ENCODE data around the gene TCERG1L. TPM values are rescaled to one million over a fixed set of nuclear protein-coding genes. Genes with fewer than 3 reads are reported as not detected.

The TCERG1L gene
- total RNA-seq, 1 donor from 2014 or later: not detected

GRCh38 chr10:131271195-131271880 lies 40.2 kb downstream of the TCERG1L start:
- Histone ChIP-seq H3K36me3 (no peaks in the 10 kb centered on the region), H3K9me3 (no peaks in the 10 kb centered on the region), H3K27ac (no peak overlapping the region), H3K4me3 (no peak overlapping the region), H3K27me3 (no peaks in the 10 kb centered on the region), H3K4me1 (no peaks in the 10 kb centered on the region)
- intact Hi-C loops (cut with DNase I): no loop called here
- peak; percentile 47 to 81 for DNase-seq (ENCODE audit: extremely low spot score in 2 of 2)
- TF ChIP-seq POLR2AphosphoS5 (IDR thresholded peaks at IDR 0.05; ENCODE audit: insufficient read depth in 1 of 2, low read depth in 1 of 2): no peak
- no peak for TF ChIP-seq POLR2A (IDR thresholded peaks at IDR 0.05)
- TF ChIP-seq, protein P1, sequence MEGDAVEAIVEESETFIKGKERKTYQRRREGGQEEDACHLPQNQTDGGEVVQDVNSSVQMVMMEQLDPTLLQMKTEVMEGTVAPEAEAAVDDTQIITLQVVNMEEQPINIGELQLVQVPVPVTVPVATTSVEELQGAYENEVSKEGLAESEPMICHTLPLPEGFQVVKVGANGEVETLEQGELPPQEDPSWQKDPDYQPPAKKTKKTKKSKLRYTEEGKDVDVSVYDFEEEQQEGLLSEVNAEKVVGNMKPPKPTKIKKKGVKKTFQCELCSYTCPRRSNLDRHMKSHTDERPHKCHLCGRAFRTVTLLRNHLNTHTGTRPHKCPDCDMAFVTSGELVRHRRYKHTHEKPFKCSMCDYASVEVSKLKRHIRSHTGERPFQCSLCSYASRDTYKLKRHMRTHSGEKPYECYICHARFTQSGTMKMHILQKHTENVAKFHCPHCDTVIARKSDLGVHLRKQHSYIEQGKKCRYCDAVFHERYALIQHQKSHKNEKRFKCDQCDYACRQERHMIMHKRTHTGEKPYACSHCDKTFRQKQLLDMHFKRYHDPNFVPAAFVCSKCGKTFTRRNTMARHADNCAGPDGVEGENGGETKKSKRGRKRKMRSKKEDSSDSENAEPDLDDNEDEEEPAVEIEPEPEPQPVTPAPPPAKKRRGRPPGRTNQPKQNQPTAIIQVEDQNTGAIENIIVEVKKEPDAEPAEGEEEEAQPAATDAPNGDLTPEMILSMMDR (IDR thresholded peaks at IDR 0.05): no peak

- no peaks in the 10 kb centered on the region for H3K4me1 ChIP-seq
- TF ChIP-seq, protein P1 (IDR thresholded peaks at IDR 0.05): no peak
- TF ChIP-seq POLR2AphosphoS5 (IDR thresholded peaks at IDR 0.05; ENCODE audit: insufficient read depth in 1 of 2, low read depth in 1 of 2) (no peak), POLR2A (IDR thresholded peaks at IDR 0.05) (no peak)
- intact Hi-C loops (cut with DNase I): no loop called here
- no peak overlapping the region for H3K27ac ChIP-seq
- no peaks in the 10 kb centered on the region for H3K9me3 ChIP-seq
- DNase-seq (ENCODE audit: extremely low spot score in 2 of 2): peak; percentile 40 to 95
- H3K36me3 ChIP-seq: no peaks in the 10 kb centered on the region
- no peak overlapping the region for H3K4me3 ChIP-seq
- H3K27me3 ChIP-seq: no peaks in the 10 kb centered on the region
Observed at GRCh38 chr10:131270461-131271190, 40.9 kb downstream of the TCERG1L start.

DNA sequence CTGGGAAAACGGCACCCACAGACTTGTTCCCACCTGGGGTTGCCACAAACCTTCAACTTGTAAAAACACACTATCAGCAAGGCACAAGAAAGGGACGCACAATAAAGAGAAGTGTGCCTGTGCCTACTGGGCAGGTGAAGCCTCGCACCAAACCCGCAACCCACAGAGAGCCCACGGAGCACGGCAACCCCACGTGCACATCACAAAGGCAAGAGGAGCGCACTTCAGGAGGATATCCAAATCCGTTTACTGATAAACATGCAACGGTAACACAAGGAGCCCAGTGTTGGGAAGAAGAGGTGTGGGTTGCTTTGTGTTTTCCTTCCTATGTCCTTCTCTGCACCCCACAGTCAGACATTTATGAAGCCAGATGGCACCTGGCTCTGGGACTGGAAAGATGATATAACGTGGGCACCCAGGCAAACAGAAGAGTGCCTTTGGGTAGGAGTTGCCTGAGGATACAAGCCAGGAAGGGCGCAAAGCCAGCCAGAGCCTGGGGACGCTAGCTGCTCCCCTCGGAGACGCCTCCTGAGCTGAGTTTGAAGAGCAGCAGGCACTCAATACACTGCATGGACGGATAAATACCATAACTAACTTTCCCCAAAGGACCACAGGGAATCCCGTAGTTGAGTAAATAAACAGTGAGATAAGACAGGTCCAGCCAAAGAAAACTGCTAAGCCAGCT lies 41.6 kb downstream of the TCERG1L start:
- H3K4me3 ChIP-seq: no peak overlapping the region
- H3K36me3 ChIP-seq: no peaks in the 10 kb centered on the region
- DNase-seq (ENCODE audit: extremely low spot score in 2 of 2): no peak
- H3K4me1 ChIP-seq: no peaks in the 10 kb centered on the region
- intact Hi-C loops (cut with DNase I): no loop called here
- H3K27me3 ChIP-seq: no peaks in the 10 kb centered on the region
- no peak overlapping the region for H3K27ac ChIP-seq
- no peaks in the 10 kb centered on the region for H3K9me3 ChIP-seq
- TF ChIP-seq POLR2A (IDR thresholded peaks at IDR 0.05) (no peak), POLR2AphosphoS5 (IDR thresholded peaks at IDR 0.05; ENCODE audit: insufficient read depth in 1 of 2, low read depth in 1 of 2) (no peak)
- TF ChIP-seq, protein P1 (IDR thresholded peaks at IDR 0.05): no peak

DNA sequence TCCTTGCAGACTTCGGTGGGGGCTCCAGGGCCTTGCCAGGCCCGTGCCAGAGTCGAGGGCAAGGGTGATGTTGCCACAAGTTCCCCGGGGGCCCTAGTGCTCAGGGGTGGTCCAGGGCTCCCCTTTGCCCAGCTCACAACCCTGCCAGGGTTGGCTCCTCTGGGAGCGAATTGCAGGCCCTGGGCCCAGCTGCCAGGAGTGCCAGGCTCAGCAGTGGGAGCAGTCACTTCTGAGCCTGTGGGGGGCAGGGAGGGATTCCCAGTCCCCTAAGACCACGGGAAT lies 43.8 kb downstream of the TCERG1L start:
- no peaks in the 10 kb centered on the region for H3K4me1 ChIP-seq
- no peaks in the 10 kb centered on the region for H3K27me3 ChIP-seq
- H3K27ac ChIP-seq: no peak overlapping the region
- H3K9me3 ChIP-seq: no peaks in the 10 kb centered on the region
- TF ChIP-seq POLR2AphosphoS5 (IDR thresholded peaks at IDR 0.05; ENCODE audit: insufficient read depth in 1 of 2, low read depth in 1 of 2): no peak
- TF ChIP-seq, protein P1 (IDR thresholded peaks at IDR 0.05): no peak
- TF ChIP-seq POLR2A (IDR thresholded peaks at IDR 0.05): no peak
- intact Hi-C loops (cut with DNase I): no loop called here
- no peak overlapping the region for H3K4me3 ChIP-seq
- no peaks in the 10 kb centered on the region for H3K36me3 ChIP-seq
- no peak for DNase-seq (ENCODE audit: extremely low spot score in 2 of 2)
